GM12801 (cell line): ENCODE data around the gene TRIM71.

Experiments
- TF ChIP-seq, protein P1 (sequence below): IDR thresholded peaks from one replicate; pipeline ENCODE4 v1.5.1; 2011; ENCODE audit warnings: control low read depth; ENCODE audit not compliant: insufficient read length; ENCODE audit errors: extremely low read depth

The TRIM71 gene

DNA sequence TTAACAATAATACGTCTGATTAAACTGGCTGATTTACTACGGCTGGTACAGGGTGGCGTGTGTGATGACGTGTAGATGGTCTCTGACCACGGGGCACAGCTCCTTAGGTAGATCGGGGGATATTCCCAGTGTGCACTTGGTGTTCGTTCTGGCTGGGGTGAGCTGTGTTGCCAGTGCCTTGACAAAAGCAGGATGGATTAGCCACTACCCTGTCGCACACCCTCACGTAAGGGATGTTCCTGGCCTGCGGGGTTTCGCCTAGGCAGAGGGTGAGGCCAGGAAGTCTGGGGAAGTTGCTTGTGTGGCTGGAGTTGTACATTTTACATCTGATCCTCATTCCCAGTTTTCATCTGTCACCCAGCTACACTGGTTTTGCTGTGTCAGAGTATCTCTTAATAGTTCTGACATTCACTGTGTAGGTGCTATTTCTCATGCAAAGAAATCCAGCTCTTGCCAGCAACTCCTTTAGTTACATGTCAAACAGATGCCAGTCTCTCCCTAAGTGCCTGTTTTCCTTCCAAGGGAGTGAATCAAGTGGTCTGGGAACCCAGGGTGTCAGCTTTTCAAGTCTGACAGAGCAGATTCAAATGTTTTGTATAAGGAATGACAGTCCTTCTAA is 67.6 kb downstream of the TRIM71 start:
- TF ChIP-seq, protein P1, sequence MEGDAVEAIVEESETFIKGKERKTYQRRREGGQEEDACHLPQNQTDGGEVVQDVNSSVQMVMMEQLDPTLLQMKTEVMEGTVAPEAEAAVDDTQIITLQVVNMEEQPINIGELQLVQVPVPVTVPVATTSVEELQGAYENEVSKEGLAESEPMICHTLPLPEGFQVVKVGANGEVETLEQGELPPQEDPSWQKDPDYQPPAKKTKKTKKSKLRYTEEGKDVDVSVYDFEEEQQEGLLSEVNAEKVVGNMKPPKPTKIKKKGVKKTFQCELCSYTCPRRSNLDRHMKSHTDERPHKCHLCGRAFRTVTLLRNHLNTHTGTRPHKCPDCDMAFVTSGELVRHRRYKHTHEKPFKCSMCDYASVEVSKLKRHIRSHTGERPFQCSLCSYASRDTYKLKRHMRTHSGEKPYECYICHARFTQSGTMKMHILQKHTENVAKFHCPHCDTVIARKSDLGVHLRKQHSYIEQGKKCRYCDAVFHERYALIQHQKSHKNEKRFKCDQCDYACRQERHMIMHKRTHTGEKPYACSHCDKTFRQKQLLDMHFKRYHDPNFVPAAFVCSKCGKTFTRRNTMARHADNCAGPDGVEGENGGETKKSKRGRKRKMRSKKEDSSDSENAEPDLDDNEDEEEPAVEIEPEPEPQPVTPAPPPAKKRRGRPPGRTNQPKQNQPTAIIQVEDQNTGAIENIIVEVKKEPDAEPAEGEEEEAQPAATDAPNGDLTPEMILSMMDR = no peak

DNA sequence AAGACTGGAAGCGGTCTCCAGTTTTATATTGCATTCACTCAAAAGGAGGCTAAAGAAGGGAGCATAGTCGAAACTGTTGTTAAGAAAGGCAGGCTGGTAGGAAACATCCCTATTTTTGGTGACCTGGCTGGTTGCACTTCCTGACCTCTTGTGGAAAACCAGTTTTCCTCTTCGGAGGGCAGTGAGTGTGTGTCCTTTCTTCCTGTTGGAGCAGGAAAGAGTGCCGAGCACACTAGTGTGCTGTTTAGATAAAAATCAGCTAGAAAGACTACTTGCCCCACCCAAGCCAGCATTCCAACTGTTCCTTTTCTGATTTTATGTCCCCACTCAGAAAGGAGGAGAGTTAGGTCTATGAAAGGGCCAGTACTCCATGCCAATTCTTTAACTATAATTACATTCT is 68.5 kb downstream of the TRIM71 start:
- TF ChIP-seq, protein P1 = no peak

DNA sequence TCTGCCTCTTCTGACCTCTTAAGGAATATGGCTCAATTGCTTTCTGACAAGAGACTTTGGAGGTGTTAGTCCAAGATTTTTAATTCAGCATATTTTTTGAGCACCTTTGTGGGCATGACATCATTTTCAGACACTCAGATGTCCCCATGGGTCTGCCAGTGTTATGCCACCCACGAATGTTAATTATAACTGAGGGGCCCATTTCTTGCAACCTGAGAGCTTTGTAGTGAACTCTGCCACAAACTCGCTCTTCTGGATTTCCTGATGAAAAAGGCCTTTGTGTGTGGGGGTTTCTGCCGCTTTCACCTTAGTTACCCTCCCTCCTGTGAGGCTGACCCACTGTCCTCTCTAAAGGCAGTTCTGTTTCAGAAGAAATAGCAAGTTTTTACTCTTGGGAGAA is 69.1 kb downstream of the TRIM71 start:
- TF ChIP-seq, protein P1 = no peak

DNA sequence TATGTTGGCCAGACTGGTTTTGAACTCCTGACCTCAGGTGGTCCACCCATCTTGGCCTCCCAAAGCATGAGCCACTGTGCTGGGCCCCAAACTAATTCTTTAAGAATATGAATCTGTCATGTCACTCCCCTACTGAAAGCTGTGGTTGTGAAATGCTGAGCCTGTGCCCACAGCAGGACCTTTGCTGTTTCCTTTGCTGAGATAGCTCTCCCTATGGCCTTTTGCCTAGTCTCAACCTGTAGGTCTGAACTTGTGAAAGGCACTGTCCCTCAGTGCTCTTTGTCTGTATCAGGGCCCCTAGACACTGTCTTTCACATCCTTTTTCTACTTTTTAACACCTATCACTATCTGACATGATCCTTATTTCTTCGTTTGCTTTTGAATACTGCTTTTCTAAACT is 70.9 kb downstream of the TRIM71 start:
- TF ChIP-seq, protein P1 = no peak

DNA sequence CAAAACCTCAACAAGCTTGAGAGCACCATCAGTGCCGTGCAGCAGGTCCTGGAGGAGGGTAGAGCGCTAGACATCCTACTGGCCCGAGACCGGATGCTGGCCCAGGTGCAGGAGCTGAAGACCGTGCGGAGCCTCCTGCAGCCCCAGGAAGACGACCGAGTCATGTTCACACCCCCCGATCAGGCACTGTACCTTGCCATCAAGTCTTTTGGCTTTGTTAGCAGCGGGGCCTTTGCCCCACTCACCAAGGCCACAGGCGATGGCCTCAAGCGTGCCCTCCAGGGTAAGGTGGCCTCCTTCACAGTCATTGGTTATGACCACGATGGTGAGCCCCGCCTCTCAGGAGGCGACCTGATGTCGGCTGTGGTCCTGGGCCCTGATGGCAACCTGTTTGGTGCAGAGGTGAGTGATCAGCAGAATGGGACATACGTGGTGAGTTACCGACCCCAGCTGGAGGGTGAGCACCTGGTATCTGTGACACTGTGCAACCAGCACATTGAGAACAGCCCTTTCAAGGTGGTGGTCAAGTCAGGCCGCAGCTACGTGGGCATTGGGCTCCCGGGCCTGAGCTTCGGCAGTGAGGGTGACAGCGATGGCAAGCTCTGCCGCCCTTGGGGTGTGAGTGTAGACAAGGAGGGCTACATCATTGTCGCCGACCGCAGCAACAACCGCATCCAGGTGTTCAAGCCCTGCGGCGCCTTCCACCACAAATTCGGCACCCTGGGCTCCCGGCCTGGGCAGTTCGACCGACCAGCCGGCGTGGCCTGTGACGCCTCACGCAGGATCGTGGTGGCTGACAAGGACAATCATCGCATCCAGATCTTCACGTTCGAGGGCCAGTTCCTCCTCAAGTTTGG is 72.9 kb downstream of the TRIM71 start:
- TF ChIP-seq, protein P1 = no peak

DNA sequence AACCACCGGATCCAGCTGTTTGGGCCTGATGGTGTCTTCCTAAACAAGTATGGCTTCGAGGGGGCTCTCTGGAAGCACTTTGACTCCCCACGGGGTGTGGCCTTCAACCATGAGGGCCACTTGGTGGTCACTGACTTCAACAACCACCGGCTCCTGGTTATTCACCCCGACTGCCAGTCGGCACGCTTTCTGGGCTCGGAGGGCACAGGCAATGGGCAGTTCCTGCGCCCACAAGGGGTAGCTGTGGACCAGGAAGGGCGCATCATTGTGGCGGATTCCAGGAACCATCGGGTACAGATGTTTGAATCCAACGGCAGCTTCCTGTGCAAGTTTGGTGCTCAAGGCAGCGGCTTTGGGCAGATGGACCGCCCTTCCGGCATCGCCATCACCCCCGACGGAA is 73.6 kb downstream of the TRIM71 start:
- TF ChIP-seq, protein P1 = no peak

DNA sequence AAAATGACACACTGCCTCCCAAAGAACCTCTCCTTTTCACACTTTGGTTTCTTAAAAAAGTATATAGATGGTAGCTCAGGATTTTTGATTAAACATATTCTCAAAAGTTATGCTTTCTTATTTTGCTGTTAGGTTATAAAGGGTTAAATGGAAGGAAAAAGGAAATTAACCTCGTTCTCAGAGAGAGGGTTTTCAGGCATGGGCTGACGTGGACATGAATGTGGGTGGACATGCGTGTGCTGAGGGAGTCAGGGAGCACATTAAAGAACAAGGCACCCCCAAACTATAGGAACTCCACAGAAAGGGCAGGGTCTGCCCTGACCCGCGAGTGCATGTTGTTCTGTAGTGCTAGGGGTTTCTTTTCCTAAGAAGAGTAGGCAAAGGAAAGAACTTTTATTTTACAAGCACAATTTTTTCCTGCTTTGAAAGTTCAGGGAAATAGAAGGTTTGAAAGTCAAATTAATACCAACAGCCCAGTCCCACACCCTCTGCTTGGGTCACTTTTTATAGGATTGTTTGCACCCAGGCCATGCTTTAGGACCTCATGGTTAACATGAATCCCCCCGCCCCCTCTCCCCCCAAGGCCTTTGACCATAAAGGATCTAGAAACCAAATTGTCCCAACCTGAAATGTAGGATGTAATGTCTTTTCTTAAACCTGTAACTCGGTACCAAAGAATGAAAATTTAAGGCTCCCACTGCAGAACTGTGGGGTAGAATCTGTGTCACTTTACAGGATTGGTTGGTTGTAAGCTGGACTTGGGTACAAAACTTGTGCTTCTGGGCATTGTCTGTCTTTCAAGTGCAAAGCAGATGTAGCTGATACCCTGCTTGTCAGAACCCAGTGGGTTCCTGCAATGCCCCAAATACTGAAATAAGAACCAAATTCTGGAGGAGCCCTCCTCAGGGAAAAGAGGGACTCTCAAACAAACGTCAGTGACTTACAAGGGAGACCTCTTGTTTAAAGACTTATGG is 75.1 kb downstream of the TRIM71 start:
- TF ChIP-seq, protein P1 = no peak
